ENCODE results near the gene CHID1. TPM values are rescaled to one million over a fixed set of nuclear protein-coding genes. Genes with fewer than 3 reads are reported as not detected.

CHID1 gene
- total and polyA plus RNA-seq, 2 of the 4 experiments (the other 2 are of a cell fraction) = 34.2 to 121 TPM

GRCh38 chr11:826227-826621, 84.4 kb downstream of the CHID1 start:
- Histone ChIP-seq H3K56ac (ENCODE audit: extremely low read depth, insufficient read depth, low read length) (no peak overlapping the region), H3K4me3 (ENCODE audit: insufficient read depth, low read depth, low read length) (no peak overlapping the region), H2BK120ac (ENCODE audit: low read depth, low read length) (no peak overlapping the region), H3K9me1 (ENCODE audit: insufficient read depth, low read length) (peaks cover 7% of the 10 kb centered on the region), H2BK20ac (ENCODE audit: low read depth, low read length) (no peak overlapping the region), H4K5ac (ENCODE audit: low read depth, low read length) (no peak overlapping the region), H3K4me1 (ENCODE audit: control insufficient read depth, insufficient read depth, low read length) (peaks cover 20% of the 10 kb centered on the region), H2AFZ (replicated peaks; ENCODE audit: low read length, poor library complexity) (no peak overlapping the region), H2AK9ac (replicated peaks; ENCODE audit: low read depth, low read length, poor library complexity) (no peak overlapping the region), H3K14ac (replicated peaks; ENCODE audit: low read depth, low read length) (no peak overlapping the region), H3K9ac (ENCODE audit: low read depth, low read length) (no peak overlapping the region), H3K27ac (ENCODE audit: insufficient read depth, low read length) (no peak overlapping the region), H3K4ac (ENCODE audit: low read depth, low read length) (no peak overlapping the region), H4K91ac (ENCODE audit: insufficient read depth, low read depth, low read length) (no peak overlapping the region), H3K27me3 (ENCODE audit: control insufficient read depth, insufficient read depth, low read length) (peaks cover 6% of the 10 kb centered on the region; the same call in 1 of the 2 replicates), H3K9me3 (ENCODE audit: control insufficient read depth, insufficient read depth, low read length) (no peaks in the 10 kb centered on the region), H2BK5ac (ENCODE audit: low read depth, low read length, poor library complexity, severe bottlenecking) (no peak overlapping the region), H3K79me1 (ENCODE audit: low read depth in 1 of 2, low read length in 2 of 2) (peaks cover 11 to 15% of the 10 kb centered on the region in 2 experiments), H2AK5ac (ENCODE audit: low read depth, low read length) (no peak overlapping the region), H3K4me2 (ENCODE audit: low read depth, low read length) (no peak overlapping the region), H3K36me3 (ENCODE audit: control insufficient read depth, insufficient read depth, low read length) (peaks cover 30% of the 10 kb centered on the region), H3K18ac (ENCODE audit: low read depth, low read length) (no peak overlapping the region), H3K23ac (ENCODE audit: low read depth, low read length) (no peak overlapping the region), H4K20me1 (ENCODE audit: insufficient read depth, low read length) (peaks cover 29% of the 10 kb centered on the region), H2BK15ac (ENCODE audit: low read depth, low read length) (no peak overlapping the region), H4K8ac (ENCODE audit: low read depth in 2 of 2, low read length in 2 of 2) (no peak overlapping the region)
- ATAC-seq (ENCODE audit: low read depth) (no peak), DNase-seq (no peak)
- dilution Hi-C loops (cut with HindIII; ENCODE audit: low sequenced_read_pairs, unreplicated experiment) = no loop called here
- TF ChIP-seq RFX5 (IDR thresholded peaks at IDR 0.05; ENCODE audit: low read depth, low read length) (no peak), USF2 (IDR thresholded peaks at IDR 0.05; ENCODE audit: low read depth, low read length) (no peak), MAFK (IDR thresholded peaks at IDR 0.05; ENCODE audit: low read depth, low read length) (no peak), MAZ (IDR thresholded peaks at IDR 0.05; ENCODE audit: borderline replicate concordance, low read depth, low read length) (no peak), FOS (IDR thresholded peaks at IDR 0.05; ENCODE audit: low read depth, low read length) (no peak), NFE2L2 (IDR thresholded peaks at IDR 0.05; ENCODE audit: low read depth, low read length) (no peak), CEBPB (IDR thresholded peaks at IDR 0.05; ENCODE audit: low read depth, low read length) (no peak), RCOR1 (IDR thresholded peaks at IDR 0.05; ENCODE audit: insufficient replicate concordance, low read length) (no peak), MXI1 (IDR thresholded peaks at IDR 0.05; ENCODE audit: borderline replicate concordance, low read depth, low read length) (no peak), SMC3 (IDR thresholded peaks at IDR 0.05; ENCODE audit: low read depth, low read length) (no peak), CHD1 (IDR thresholded peaks at IDR 0.05; ENCODE audit: low read depth, low read length) (no peak), POLR2A (IDR thresholded peaks at IDR 0.05; ENCODE audit: low read depth, low read length) (no peak), BHLHE40 (IDR thresholded peaks at IDR 0.05; ENCODE audit: low read depth, low read length) (no peak), ELK1 (IDR thresholded peaks at IDR 0.05; ENCODE audit: borderline replicate concordance, low read depth, low read length) (no peak), CTCF (conservative IDR thresholded peaks at IDR 0.05; ENCODE audit: low read depth, low read length) (no peak)
- no TSS peak for BruUV-seq (replicated peaks)
- CTCF ChIA-PET = no interaction called here
- no CpG with 5 or more reads among the region's 9 CpGs for WGBS, 2 experiments (ENCODE audit: extremely low coverage in 2 of 2, insufficient read length in 1 of 2)
- in situ Hi-C loops (cut with MboI; ENCODE audit: low sequenced_read_pairs) = no loop called here
- intact Hi-C loops (cut with micrococcal nuclease) = no loop called here
- POLR2A ChIA-PET (ENCODE audit: unreplicated experiment) = no interaction called here
